Smooth muscle cell (in vitro differentiated cells): Measurements from ENCODE around the gene CES3. TPM values are rescaled to one million over a fixed set of nuclear protein-coding genes. Genes with fewer than 3 reads are reported as not detected.

Experiments
- DNase-seq: peaks from one replicate; lab custom pipeline; 2025; ENCODE audit not compliant: unreplicated experiment; lab: John Stamatoyannopoulos, UW
- H2AFZ ChIP-seq: fragments of 200-600 bp; sonication (generic); 2 replicates; pipeline ENCODE4 v1.6.0; 2016; ENCODE audit warnings: antibody characterized with exemption, low read depth, mild to moderate bottlenecking
- H3F3A ChIP-seq: fragments of 200-600 bp; sonication (generic); 2 replicates; pipeline ENCODE4 v1.6.0; 2017; ENCODE audit warnings: antibody characterized with exemption, low read depth
- H3K27ac ChIP-seq: fragments of 200-600 bp; sonication (generic); 2 replicates; pipeline ENCODE4 v1.5.1; 2016; ENCODE audit warnings: low read depth, mild to moderate bottlenecking
- H3K27me3 ChIP-seq: fragments of 200-600 bp; sonication (generic); 2 replicates; pipeline ENCODE4 v1.6.1; 2016; ENCODE audit warnings: low read depth, mild to moderate bottlenecking
- H3K36me3 ChIP-seq: fragments of 200-600 bp; sonication (generic); 2 replicates; pipeline ENCODE4 v1.5.1; 2016; ENCODE audit warnings: low read depth
- H3K4me1 ChIP-seq: fragments of 200-600 bp; sonication (generic); 2 replicates; pipeline ENCODE4 v1.5.1; 2016; ENCODE audit warnings: low read depth
- H3K4me2 ChIP-seq: fragments of 200-600 bp; sonication (generic); 2 replicates; pipeline ENCODE4 v1.6.0; 2016; ENCODE audit warnings: mild to moderate bottlenecking
- H3K4me3 ChIP-seq: fragments of 200-600 bp; sonication (generic); 2 replicates; pipeline ENCODE4 v1.5.1; 2016; ENCODE audit warnings: mild to moderate bottlenecking
- H3K79me2 ChIP-seq: fragments of 200-600 bp; sonication (generic); 2 replicates; pipeline ENCODE4 v1.6.0; 2016; ENCODE audit warnings: low read depth, mild to moderate bottlenecking
- H3K9ac ChIP-seq: fragments of 200-600 bp; sonication (generic); 2 replicates; pipeline ENCODE4 v1.6.0; 2016; ENCODE audit warnings: low read depth
- H3K9me3 ChIP-seq: fragments of 200-600 bp; sonication (generic); replicated peaks from 2 replicates; pipeline ENCODE4 v1.5.1; 2016; ENCODE audit warnings: low read depth
- H4K20me1 ChIP-seq: fragments of 200-600 bp; sonication (generic); 2 replicates; pipeline ENCODE4 v1.6.0; 2016; ENCODE audit warnings: low read depth
- CTCF ChIP-seq: fragments of 200-600 bp; sonication (generic); IDR thresholded peaks from 2 replicates; pipeline ENCODE4 v1.5.1; 2017; ENCODE audit warnings: borderline replicate concordance, mild to moderate bottlenecking, antibody characterized with exemption; ENCODE audit not compliant: insufficient read depth, poor library complexity, severe bottlenecking
- WGBS: methylation state at CpG from one replicate; pipeline ENCODE4 v1.1.7; 2016; ENCODE audit warnings: low lambda C conversion rate; 5-methylcytosine and 5-hydroxymethylcytosine counted together
- polyA plus RNA-seq: library from polyadenylated mRNA; unstranded; fragments of >200 nt; fragmentation: Nextera tagmentation; extraction: Ambion mirVana; gene quantifications from 2 replicates; pipeline ENCODE4 v1.2.1, GENCODE V29; 2016
- total RNA-seq: library from RNA; depleted of rRNA; stranded (reverse); fragments of >200 nt; gene quantifications from 2 replicates; pipeline ENCODE4 v1.2.3, GENCODE V29; 2014

CES3 gene
- total and polyA plus RNA-seq, 2 experiments from 2014 or later, result 0.22 TPM; not detected in 1

- WGBS, result 96% methylated on average over 9 of the region's 9 CpGs
- TF ChIP-seq CTCF, result no peak
- H2AFZ ChIP-seq, result no peak overlapping the region
- H3K27ac ChIP-seq, result no peak overlapping the region
- H3K36me3 ChIP-seq, result no peaks in the 10 kb centered on the region
- H3K4me3 ChIP-seq, result no peak overlapping the region
- H3F3A ChIP-seq, result no peaks in the 10 kb centered on the region
- H3K27me3 ChIP-seq, result no peaks in the 10 kb centered on the region
- H3K9me3 ChIP-seq, result no peaks in the 10 kb centered on the region
- DNase-seq, result no peak
- no peaks in the 10 kb centered on the region for H4K20me1 ChIP-seq
- no peak overlapping the region for H3K4me2 ChIP-seq
- no peak overlapping the region for H3K9ac ChIP-seq
- H3K79me2 ChIP-seq, result no peaks in the 10 kb centered on the region
- no peaks in the 10 kb centered on the region for H3K4me1 ChIP-seq
These were observed 54.3 kb downstream of the CES3 start for GRCh38 chr16:67015313-67015731.

DNA sequence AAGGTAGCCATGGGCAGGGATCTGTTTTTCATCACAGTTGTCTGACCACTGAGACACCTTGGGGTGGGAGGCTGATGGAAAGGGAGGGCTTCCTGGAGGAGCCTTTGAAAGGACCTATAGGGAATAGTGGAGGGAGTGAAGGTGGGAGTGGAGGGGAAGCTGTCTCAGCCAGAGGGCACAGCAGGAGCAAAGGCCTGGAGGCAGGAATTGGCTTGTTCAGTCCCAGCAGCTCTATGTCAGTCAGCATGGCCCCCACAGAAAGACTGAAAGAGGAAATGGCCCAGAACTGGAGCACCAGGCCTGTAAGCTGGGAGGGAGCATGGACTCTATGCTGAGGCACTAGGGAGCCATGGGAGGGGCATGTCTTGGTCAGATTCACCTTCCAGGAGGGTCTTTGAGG is 55.1 kb downstream of the CES3 start:
- H3K4me2 ChIP-seq, result no peak overlapping the region
- H3K79me2 ChIP-seq, result no peaks in the 10 kb centered on the region
- no peaks in the 10 kb centered on the region for H3F3A ChIP-seq
- no peaks in the 10 kb centered on the region for H3K9me3 ChIP-seq
- H3K4me3 ChIP-seq, result no peak overlapping the region
- no peak overlapping the region for H3K27ac ChIP-seq
- H3K27me3 ChIP-seq, result no peaks in the 10 kb centered on the region
- H4K20me1 ChIP-seq, result no peaks in the 10 kb centered on the region
- DNase-seq, result no peak
- no peaks in the 10 kb centered on the region for H3K36me3 ChIP-seq
- no peak overlapping the region for H3K9ac ChIP-seq
- no peak for TF ChIP-seq CTCF
- H2AFZ ChIP-seq, result no peak overlapping the region
- H3K4me1 ChIP-seq, result no peaks in the 10 kb centered on the region

- Histone ChIP-seq H2AFZ (no peak overlapping the region), H3K4me2 (no peak overlapping the region), H3K27me3 (no peaks in the 10 kb centered on the region), H3K36me3 (no peaks in the 10 kb centered on the region), H4K20me1 (no peaks in the 10 kb centered on the region), H3K9ac (no peak overlapping the region), H3K27ac (no peak overlapping the region), H3K9me3 (no peaks in the 10 kb centered on the region), H3K79me2 (no peaks in the 10 kb centered on the region), H3K4me1 (no peaks in the 10 kb centered on the region), H3F3A (no peaks in the 10 kb centered on the region), H3K4me3 (no peak overlapping the region)
- WGBS, result 79% methylated on average over 5 of the region's 5 CpGs
- TF ChIP-seq CTCF, result no peak
- DNase-seq, result no peak
These were observed 55.8 kb downstream of the CES3 start for GRCh38 chr16:67016681-67017420.

GRCh38 chr16:67017421-67017750 is 56.3 kb downstream of the CES3 start:
- Histone ChIP-seq H4K20me1 (no peaks in the 10 kb centered on the region), H2AFZ (no peak overlapping the region), H3K36me3 (no peaks in the 10 kb centered on the region), H3K4me3 (no peak overlapping the region), H3K27me3 (no peaks in the 10 kb centered on the region), H3K27ac (no peak overlapping the region), H3K9me3 (no peaks in the 10 kb centered on the region), H3F3A (peaks cover 2% of the 10 kb centered on the region), H3K4me1 (peaks cover 2% of the 10 kb centered on the region), H3K4me2 (no peak overlapping the region), H3K79me2 (no peaks in the 10 kb centered on the region), H3K9ac (no peak overlapping the region)
- TF ChIP-seq CTCF, result no peak
- DNase-seq, result no peak
- WGBS, result 91% methylated on average over 4 of the region's 4 CpGs
